Stimulated activated effector memory CD8-positive, alpha-beta T cell treated with anti-CD3 and anti-CD28 coated beads, Interleukin-12 subunit alpha, Interleukin-12 subunit beta, amount 100 ng/mL, for 72 hours (primary cell): ENCODE results near the gene SPCS3.
"Not testable (repeated sequence)": the region's sequence is repeated elsewhere in the genome, so short reads cannot be mapped to it uniquely, and the experiment has no call there.

Experiments
- ATAC-seq: fragments of 150-1000 bp; cut with Tn5 transposase; 2 replicates; pipeline ENCODE4 v1.10.0; 2021
- DNase-seq, 2 donors: peaks; one replicate each; pipeline ENCODE4 v3.0.0; 2021 to 2022; ENCODE audit warnings: low spot score in 2 of 2
- H3K27ac Mint-ChIP-seq: one replicate; pipeline ENCODE4 v1.8.0; 2022; ENCODE audit warnings: mild to moderate bottlenecking, mixed read lengths
- H3K36me3 Mint-ChIP-seq: one replicate; pipeline ENCODE4 v1.8.0; 2022; ENCODE audit warnings: mild to moderate bottlenecking, mixed read lengths
- H3K4me1 Mint-ChIP-seq: one replicate; pipeline ENCODE4 v1.8.0; 2022; ENCODE audit warnings: mixed read lengths
- H3K4me3 Mint-ChIP-seq: one replicate; pipeline ENCODE4 v1.8.0; 2022; ENCODE audit warnings: mild to moderate bottlenecking, mixed read lengths
- H3K9me3 Mint-ChIP-seq: one replicate; pipeline ENCODE4 v1.8.0; 2022; ENCODE audit warnings: mixed read lengths

Gene SPCS3

GRCh38 chr4:176293660-176294059 lies 26.1 kb upstream of the SPCS3 start:
- Mint-ChIP-seq H3K9me3 (no peaks in the 10 kb centered on the region), H3K36me3 (no peaks in the 10 kb centered on the region), H3K27ac (no peak overlapping the region), H3K4me1 (no peaks in the 10 kb centered on the region), H3K4me3 (no peak overlapping the region)
- ATAC-seq: no peak
- no peak for DNase-seq

GRCh38 chr4:176295907-176296306 lies 23.9 kb upstream of the SPCS3 start:
- not testable (repeated sequence) for H3K9me3 Mint-ChIP-seq, DNase-seq, H3K4me1 Mint-ChIP-seq, H3K36me3 Mint-ChIP-seq, H3K4me3 Mint-ChIP-seq, H3K27ac Mint-ChIP-seq, ATAC-seq

GRCh38 chr4:176298664-176299063 lies 21.1 kb upstream of the SPCS3 start:
- no peak overlapping the region for H3K27ac Mint-ChIP-seq
- H3K4me3 Mint-ChIP-seq: no peak overlapping the region
- ATAC-seq (no peak), DNase-seq (no peak)
- no peaks in the 10 kb centered on the region for H3K9me3 Mint-ChIP-seq
- H3K36me3 Mint-ChIP-seq: no peaks in the 10 kb centered on the region
- H3K4me1 Mint-ChIP-seq: no peaks in the 10 kb centered on the region

GRCh38 chr4:176300036-176300435 lies 19.7 kb upstream of the SPCS3 start:
- DNase-seq (no peak), ATAC-seq (no peak)
- H3K9me3 Mint-ChIP-seq: no peaks in the 10 kb centered on the region
- H3K27ac Mint-ChIP-seq: no peak overlapping the region
- H3K4me1 Mint-ChIP-seq: no peaks in the 10 kb centered on the region
- no peak overlapping the region for H3K4me3 Mint-ChIP-seq
- no peaks in the 10 kb centered on the region for H3K36me3 Mint-ChIP-seq

GRCh38 chr4:176300565-176300964 lies 19.2 kb upstream of the SPCS3 start:
- H3K36me3 Mint-ChIP-seq: no peaks in the 10 kb centered on the region
- H3K9me3 Mint-ChIP-seq: no peaks in the 10 kb centered on the region
- H3K27ac Mint-ChIP-seq: no peak overlapping the region
- DNase-seq: no peak
- H3K4me3 Mint-ChIP-seq: no peak overlapping the region
- ATAC-seq: no peak
- no peaks in the 10 kb centered on the region for H3K4me1 Mint-ChIP-seq

GRCh38 chr4:176302283-176303275 lies 17.2 kb upstream of the SPCS3 start:
- no peak for DNase-seq
- H3K4me3 Mint-ChIP-seq: no peak overlapping the region
- no peak overlapping the region for H3K27ac Mint-ChIP-seq
- no peak for ATAC-seq
- H3K36me3 Mint-ChIP-seq: no peaks in the 10 kb centered on the region
- no peaks in the 10 kb centered on the region for H3K4me1 Mint-ChIP-seq
- no peaks in the 10 kb centered on the region for H3K9me3 Mint-ChIP-seq

- no peak for DNase-seq
- no peak for ATAC-seq
- H3K4me1 Mint-ChIP-seq: no peaks in the 10 kb centered on the region
- H3K36me3 Mint-ChIP-seq: no peaks in the 10 kb centered on the region
- no peak overlapping the region for H3K27ac Mint-ChIP-seq
- H3K9me3 Mint-ChIP-seq: no peaks in the 10 kb centered on the region
- H3K4me3 Mint-ChIP-seq: no peak overlapping the region
Observed at GRCh38 chr4:176303938-176304337, 15.8 kb upstream of the SPCS3 start.

- Mint-ChIP-seq H3K4me1 (no peaks in the 10 kb centered on the region), H3K27ac (no peak overlapping the region), H3K36me3 (no peaks in the 10 kb centered on the region), H3K9me3 (no peaks in the 10 kb centered on the region), H3K4me3 (no peak overlapping the region)
- DNase-seq: no peak
- no peak for ATAC-seq
Observed at GRCh38 chr4:176306837-176307665, 12.7 kb upstream of the SPCS3 start.

GRCh38 chr4:176307666-176307930 lies 12.2 kb upstream of the SPCS3 start:
- DNase-seq (no peak), ATAC-seq (no peak)
- Mint-ChIP-seq H3K9me3 (no peaks in the 10 kb centered on the region), H3K4me3 (no peak overlapping the region), H3K4me1 (no peaks in the 10 kb centered on the region), H3K27ac (no peak overlapping the region), H3K36me3 (no peaks in the 10 kb centered on the region)

GRCh38 chr4:176308441-176308840 lies 11.3 kb upstream of the SPCS3 start:
- no peak for ATAC-seq
- H3K9me3 Mint-ChIP-seq: no peaks in the 10 kb centered on the region
- no peaks in the 10 kb centered on the region for H3K36me3 Mint-ChIP-seq
- H3K4me3 Mint-ChIP-seq: no peak overlapping the region
- no peaks in the 10 kb centered on the region for H3K4me1 Mint-ChIP-seq
- no peak for DNase-seq
- H3K27ac Mint-ChIP-seq: no peak overlapping the region

- H3K9me3 Mint-ChIP-seq: no peaks in the 10 kb centered on the region
- H3K4me3 Mint-ChIP-seq: no peak overlapping the region
- H3K36me3 Mint-ChIP-seq: no peaks in the 10 kb centered on the region
- ATAC-seq (peak; percentile 53), DNase-seq (no peak)
- no peaks in the 10 kb centered on the region for H3K4me1 Mint-ChIP-seq
- H3K27ac Mint-ChIP-seq: no peak overlapping the region
Observed at GRCh38 chr4:176309046-176309445, 10.7 kb upstream of the SPCS3 start.

- ATAC-seq (no peak), DNase-seq (no peak)
- H3K4me3 Mint-ChIP-seq: no peak overlapping the region
- H3K4me1 Mint-ChIP-seq: no peaks in the 10 kb centered on the region
- H3K36me3 Mint-ChIP-seq: no peaks in the 10 kb centered on the region
- H3K9me3 Mint-ChIP-seq: no peaks in the 10 kb centered on the region
- no peak overlapping the region for H3K27ac Mint-ChIP-seq
Observed at GRCh38 chr4:176309772-176310171, 10.0 kb upstream of the SPCS3 start.

- Mint-ChIP-seq H3K4me3 (no peak overlapping the region), H3K9me3 (no peaks in the 10 kb centered on the region), H3K36me3 (no peaks in the 10 kb centered on the region), H3K27ac (no peak overlapping the region), H3K4me1 (no peaks in the 10 kb centered on the region)
- DNase-seq (no peak), ATAC-seq (no peak)
Observed at GRCh38 chr4:176313596-176314336, 6.0 kb upstream of the SPCS3 start.

GRCh38 chr4:176319151-176319703 lies 539 bp upstream of the SPCS3 start:
- Mint-ChIP-seq H3K4me3 (peak overlapping the region; percentile 94), H3K36me3 (peaks cover 37% of the 10 kb centered on the region), H3K9me3 (no peaks in the 10 kb centered on the region), H3K27ac (peak overlapping the region; percentile 95), H3K4me1 (peaks cover 27% of the 10 kb centered on the region)
- DNase-seq (no peak), ATAC-seq (peak; percentile 1)

GRCh38 chr4:176320340-176320975 lies 692 bp downstream of the SPCS3 start:
- H3K4me1 Mint-ChIP-seq: peaks cover 33% of the 10 kb centered on the region
- peaks cover 50% of the 10 kb centered on the region for H3K36me3 Mint-ChIP-seq
- no peaks in the 10 kb centered on the region for H3K9me3 Mint-ChIP-seq
- peak overlapping the region; percentile 95 for H3K27ac Mint-ChIP-seq
- ATAC-seq: peak; percentile 87
- H3K4me3 Mint-ChIP-seq: peak overlapping the region; percentile 94
- peak; percentile 82 to 92 for DNase-seq
